CD4-positive, alpha-beta T cell treated with Interferon alpha-2 for 1 hour (primary cell): Measurements from ENCODE around the gene ALPK3.

ENCODE experiments used
- DNase-seq, 2 donors: peaks; one replicate each; pipeline ENCODE4 v3.0.0-alpha.2; 2020 to 2022

Gene ALPK3

DNA sequence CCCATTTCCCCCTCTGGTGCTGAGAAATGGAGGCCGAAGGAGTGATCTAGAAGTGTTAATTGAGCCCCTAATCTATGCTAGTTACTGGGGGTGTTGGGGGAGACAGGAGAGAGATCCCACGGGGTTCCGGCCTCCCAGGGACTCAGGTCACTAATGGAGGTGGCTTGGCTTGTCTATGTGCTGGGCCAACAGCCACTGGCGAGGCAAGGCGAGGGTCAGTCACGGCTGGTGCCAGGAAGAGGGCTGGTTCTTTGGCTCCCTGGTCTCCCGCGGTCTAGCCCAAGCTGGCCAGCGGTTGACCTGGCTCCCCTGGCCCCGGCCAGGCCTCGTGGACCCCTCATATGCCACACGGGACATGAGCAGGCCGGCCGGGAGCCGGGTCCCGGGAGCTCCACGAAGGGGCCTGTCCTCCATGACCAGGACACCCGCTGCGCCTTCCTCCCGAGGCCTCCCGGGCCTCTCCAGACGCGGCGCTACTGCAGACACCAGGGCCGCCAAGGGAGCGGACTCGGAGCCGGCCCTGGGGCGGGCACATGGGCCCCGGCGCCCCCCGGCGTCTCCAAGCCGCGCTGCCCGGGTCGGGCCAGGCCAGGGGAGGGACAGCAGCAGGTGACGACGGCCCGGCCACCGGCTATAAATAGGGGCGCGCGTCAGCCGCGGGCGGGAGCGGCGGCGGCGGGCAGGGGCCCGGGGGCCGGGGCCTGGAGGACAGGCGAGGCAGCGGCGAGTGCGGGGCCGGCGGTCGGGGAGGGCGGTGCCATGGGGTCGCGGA lies at the start of gene ALPK3:
Gene ALPK3 (plus strand): TSS at position 663 of the 772 bp plus-strand sequence. CDS start 97 bp downstream, at position 760.
- DNase-seq: no peak

DNA sequence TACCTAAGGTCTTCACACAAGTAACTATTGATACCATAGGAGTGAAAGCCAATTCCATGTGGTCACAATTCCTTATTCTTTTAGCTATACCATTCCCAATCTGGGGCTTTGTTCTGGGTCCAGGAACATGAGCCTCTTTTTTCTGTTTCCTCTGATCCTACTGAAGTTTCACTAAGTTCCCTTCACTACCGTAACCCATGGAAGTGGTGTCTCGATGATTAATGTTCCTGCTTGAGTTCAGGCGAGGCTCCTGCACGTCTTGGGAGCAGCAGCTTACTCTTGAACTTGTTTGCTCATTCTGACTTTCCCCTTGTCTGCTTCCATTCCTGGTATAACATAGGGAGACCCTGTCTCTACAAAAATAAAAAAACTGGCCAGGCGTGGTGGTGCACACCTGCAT lies 45.1 kb upstream of the ALPK3 start:
- no peak for DNase-seq

DNA sequence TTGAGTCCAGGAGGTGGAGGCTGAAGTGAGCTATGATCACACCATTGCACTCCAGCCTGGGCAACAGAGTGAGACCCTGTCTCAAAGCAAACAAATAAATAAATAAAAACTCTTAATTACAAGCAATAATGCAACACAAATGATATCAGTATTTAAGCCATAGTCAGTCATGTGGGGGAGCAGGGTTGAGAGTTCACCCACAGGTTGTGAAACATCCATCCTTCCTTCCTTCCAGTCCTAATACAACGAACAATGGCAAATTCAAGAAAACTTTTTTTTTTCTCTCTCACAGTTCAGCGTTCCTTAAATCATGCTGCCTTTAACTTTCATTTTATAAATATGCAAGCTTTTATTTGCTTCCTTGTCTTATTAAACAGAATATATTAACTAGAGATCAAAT lies 44.7 kb upstream of the ALPK3 start:
- no peak for DNase-seq

GRCh38 chr15:84773716-84774115 lies 43.4 kb upstream of the ALPK3 start:
- DNase-seq: no peak

- no peak for DNase-seq
These were observed 41.2 kb upstream of the ALPK3 start for GRCh38 chr15:84775867-84776449.

DNA sequence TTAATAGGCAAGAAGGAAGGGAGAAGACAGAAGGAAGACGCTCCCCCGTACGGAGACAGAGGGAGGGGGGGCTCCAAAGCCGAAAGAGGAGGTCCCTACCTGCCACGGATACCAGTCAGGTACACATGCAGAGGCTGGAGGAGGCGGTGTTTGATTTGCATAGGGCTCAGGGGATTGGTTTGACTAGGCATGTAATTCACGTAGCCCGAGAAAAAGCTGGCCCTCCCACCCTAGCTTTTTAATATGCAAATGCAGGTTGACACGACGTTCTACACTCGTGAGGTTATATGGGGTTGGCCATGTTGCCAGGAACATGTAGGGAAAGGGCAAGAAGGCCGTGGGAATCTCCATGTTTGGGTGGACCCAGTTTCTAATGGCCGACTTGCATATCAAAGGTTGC lies 39.0 kb upstream of the ALPK3 start:
- no peak for DNase-seq

- no peak for DNase-seq
These were observed 36.7 kb upstream of the ALPK3 start for GRCh38 chr15:84780492-84780891.

DNA sequence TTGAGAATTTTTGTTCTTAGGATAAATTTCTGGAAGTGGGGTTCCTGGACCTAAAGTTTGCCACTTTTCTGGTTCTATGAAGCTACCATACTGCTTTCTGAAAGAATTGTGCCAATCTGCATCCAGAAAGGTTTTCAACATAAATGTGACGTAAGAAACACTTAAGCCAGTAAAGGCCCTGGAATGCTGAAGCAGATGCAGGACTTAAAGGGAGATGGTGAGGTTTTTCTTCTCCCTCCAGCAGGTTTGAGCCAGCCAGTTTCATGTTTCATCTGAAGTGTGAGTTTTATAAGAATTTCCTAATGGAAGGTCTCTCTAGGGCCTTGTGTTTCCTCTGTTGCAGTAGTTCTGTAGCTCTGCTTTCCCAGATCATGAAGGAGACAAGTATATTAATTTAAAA lies 35.7 kb upstream of the ALPK3 start:
- no peak for DNase-seq

GRCh38 chr15:84782346-84782745 lies 34.8 kb upstream of the ALPK3 start:
- no peak for DNase-seq

DNA sequence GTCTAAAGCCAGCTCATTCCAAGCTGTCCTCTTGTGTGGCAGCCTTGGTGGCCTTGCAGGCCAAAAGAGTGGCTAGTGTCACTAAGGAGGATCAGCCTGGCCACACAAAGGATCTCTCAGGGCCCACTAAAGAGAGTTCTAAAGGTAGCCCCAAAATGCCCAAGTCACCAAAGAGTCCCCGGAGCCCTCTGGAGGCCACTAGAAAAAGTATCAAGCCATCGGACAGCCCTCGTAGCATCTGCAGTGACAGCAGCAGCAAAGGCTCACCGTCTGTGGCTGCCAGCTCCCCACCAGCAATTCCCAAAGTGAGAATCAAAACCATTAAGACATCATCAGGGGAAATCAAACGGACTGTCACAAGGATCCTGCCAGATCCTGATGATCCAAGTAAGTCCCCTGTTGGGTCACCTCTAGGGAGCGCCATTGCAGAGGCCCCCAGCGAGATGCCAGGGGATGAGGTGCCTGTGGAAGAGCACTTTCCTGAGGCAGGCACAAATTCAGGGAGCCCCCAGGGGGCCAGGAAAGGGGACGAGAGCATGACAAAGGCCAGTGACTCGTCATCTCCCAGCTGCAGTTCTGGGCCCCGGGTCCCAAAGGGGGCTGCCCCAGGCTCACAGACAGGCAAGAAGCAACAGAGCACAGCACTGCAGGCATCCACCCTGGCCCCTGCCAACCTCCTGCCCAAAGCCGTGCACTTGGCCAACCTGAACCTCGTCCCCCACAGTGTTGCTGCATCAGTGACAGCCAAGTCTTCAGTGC lies 33.5 kb upstream of the ALPK3 start:
- DNase-seq: no peak

GRCh38 chr15:84784262-84784661 lies 32.9 kb upstream of the ALPK3 start:
- no peak for DNase-seq

DNA sequence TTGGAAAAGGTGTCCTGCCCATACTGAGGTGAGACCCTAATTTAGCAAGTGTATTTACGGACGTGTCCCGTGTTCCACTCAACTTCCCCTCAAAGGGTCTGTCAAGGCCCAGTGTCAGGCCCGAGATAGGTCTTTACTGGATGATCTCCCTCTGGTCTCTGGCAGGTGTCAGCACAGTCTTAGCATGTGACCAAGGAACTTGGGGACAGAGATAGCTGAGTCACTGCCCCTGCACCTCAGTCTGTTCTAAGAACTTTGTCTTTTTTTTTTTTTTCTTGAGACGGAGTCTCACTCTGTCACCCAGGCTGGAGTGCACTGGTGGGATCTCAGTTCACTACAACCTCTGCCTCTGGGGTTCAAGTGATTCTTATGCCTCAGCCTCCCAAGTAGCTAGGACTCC lies 32.1 kb upstream of the ALPK3 start:
- DNase-seq: no peak

DNA sequence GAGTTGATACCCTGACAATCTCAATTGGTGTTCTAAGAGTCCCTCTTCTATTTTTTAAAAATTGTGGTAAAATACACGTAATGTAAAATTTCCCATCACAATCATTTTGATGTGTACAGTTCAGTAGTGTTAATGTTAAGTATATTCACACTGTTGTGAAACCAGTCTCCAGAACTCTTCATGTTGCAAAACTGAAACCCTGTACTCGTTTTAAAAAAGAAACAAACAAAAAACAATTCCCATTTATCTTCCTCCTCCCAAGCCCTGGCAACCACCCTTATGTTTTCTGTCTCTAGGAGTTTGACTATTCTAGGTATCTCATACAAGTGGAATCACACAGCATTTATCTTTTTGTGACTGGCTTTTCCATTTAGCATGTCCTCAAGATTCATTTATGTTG lies 28.7 kb upstream of the ALPK3 start:
- DNase-seq: no peak

GRCh38 chr15:84789762-84790161 lies 27.4 kb upstream of the ALPK3 start:
- DNase-seq: no peak

- DNase-seq: no peak
These were observed 26.5 kb upstream of the ALPK3 start for GRCh38 chr15:84790676-84791075.

- no peak for DNase-seq
These were observed 25.4 kb upstream of the ALPK3 start for GRCh38 chr15:84791763-84792162.

DNA sequence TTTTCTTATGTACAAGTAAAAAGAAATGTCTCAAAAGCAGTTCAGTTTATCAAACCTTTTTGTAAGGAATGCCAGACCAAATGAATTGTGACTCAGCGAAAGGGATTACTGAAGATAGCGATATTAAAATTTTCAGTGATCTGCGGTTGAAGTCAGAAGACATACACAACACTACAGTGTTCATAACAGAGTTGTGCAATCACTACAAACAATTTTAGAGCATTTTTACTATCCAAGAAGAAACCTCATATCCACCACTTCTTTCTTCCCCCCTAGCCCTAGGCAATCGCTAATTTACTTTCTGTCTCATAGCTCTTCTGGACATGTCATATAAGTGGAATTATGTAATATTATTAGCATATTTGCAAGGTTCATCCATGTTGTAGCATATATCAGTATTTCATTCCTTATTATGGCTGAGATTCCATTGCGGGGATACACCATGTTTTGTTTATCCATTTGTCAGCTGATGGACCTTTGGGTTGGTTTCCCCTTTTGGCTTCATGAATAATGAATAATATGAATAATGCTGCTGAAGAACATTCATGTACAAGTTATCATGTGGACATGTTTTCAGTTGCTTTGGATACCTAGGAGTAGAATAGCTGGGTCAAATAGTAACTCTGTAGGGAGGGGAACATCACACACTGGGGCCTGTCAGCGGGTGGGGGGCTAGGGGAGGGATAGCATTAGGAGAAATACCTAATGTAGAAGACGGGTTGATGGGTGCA lies 23.6 kb upstream of the ALPK3 start:
- DNase-seq: no peak

DNA sequence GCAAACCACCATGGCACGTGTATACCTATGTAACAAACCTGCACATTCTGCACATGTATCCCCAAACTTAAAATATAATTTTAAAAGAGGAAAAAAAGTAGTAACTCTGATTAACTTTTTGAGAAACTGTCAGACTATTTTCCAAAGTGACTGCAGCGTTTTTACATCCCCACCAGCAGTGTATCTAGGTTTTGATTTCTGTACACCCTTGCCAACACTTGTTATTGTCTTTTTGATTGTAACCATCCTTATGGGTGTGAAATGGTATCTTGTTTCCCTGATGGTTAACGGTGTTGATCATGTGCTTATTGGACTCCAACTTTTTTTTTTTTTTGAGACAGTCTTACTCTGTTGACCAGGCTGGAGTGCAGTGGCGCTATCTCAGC lies 23.0 kb upstream of the ALPK3 start:
- no peak for DNase-seq

GRCh38 chr15:84795186-84795585 lies 22.0 kb upstream of the ALPK3 start:
- DNase-seq: no peak

DNA sequence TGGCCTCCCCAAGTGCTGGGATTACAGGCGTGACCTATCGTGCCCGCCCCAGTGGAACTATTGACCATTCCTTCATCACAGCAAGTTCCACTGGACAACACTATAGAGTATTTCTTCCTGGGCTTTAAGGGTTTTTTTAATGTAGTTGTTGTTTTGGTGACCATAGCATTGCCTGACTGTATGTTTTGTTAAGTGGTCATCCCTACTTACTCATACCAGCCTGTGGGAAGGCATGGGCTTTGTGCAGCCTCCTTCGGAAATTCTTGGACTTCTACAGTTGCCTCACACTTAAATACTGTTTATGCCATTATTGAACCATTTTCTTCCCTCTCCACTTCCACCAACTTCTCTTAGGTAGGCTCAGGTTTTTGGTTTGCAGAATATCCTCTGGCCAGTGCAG lies 19.9 kb upstream of the ALPK3 start:
- DNase-seq: no peak

- DNase-seq: no peak
These were observed 19.4 kb upstream of the ALPK3 start for GRCh38 chr15:84797801-84798200.

GRCh38 chr15:84798436-84798946 lies 18.7 kb upstream of the ALPK3 start:
- DNase-seq: no peak

GRCh38 chr15:84799511-84800187 lies 17.5 kb upstream of the ALPK3 start:
- DNase-seq: no peak
